T-helper 9 cell (primary cell): ENCODE data around the gene RDH5.
A peak's percentile ranks its signal among the peaks of the same experiment; 100 is the strongest.

ENCODE experiments used
- DNase-seq: peaks from one replicate; pipeline ENCODE4 v3.0.0-alpha.2; 2020

Gene RDH5

GRCh38 chr12:55696796-55697462, 23.3 kb upstream of the RDH5 start:
- DNase-seq: no peak

GRCh38 chr12:55697686-55698085, 22.5 kb upstream of the RDH5 start:
- DNase-seq: no peak

GRCh38 chr12:55698241-55698955, 21.8 kb upstream of the RDH5 start:
- DNase-seq: no peak

- no peak for DNase-seq
Measured at GRCh38 chr12:55698965-55699364, 21.2 kb upstream of the RDH5 start.

GRCh38 chr12:55699471-55700055, 20.6 kb upstream of the RDH5 start:
- no peak for DNase-seq

GRCh38 chr12:55700255-55701018, 19.8 kb upstream of the RDH5 start:
- no peak for DNase-seq

DNA sequence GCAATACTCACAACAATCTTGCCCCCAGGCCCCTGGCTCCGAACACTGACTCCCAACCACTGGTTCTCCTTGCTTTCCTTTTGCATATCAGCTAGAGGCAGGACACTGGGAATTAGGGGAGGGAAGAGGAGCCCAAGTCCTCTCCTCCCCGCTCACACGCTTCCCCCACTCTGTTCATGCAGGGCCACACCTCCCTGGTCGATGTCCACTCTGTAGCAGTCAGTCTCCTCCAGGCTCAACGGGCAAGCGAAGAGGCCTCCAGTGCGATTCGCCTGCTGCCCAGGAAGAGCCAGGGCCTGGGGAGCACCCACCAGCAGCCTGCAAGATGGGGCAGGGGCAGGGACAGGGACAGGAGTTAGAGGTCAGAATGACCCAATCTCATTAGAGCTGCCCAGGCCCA, 17.3 kb upstream of the RDH5 start:
- no peak for DNase-seq

GRCh38 chr12:55703288-55703687, 16.9 kb upstream of the RDH5 start:
- no peak for DNase-seq

DNA sequence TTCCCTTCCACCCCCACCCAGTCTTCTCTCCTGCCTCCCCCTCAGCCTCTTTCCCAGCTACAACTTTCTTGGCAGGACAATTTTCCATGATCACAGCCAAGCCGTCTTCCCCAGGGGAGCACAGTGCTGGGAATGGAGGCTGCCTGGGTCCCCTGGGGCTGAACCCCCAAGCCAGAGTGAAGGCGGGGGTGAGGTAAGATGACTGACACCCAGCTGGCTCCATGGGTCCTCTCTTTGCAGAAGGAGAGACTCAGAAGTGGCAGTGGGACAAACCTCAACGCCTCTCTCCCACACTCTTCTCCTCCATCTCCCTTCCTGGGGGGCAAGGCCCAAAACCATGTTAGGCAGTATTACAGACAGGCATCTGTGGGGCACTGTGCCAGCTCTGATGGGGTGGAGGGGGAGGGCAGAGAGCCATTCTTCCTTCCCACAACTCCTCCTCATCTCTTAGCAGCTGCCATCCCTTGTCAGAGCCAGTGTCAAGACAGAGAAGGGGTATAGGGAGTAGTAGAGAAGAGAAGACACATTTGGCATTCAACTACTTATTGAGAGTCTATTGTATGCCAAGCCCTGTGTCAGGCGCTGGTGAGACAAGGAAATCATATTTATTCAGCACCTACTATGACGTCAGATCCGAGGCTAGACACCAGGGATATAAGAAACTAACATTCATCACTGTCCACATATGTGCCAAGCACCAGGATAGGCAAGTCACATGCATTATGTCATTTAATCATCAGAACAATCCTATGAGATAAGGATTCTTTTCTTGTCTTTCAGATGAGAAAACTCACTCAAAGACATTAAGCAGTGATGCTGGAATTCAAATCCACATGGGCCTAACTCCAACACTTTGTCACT, 16.1 kb upstream of the RDH5 start:
- no peak for DNase-seq

GRCh38 chr12:55704824-55705718, 15.1 kb upstream of the RDH5 start:
- DNase-seq: no peak

GRCh38 chr12:55705782-55706402, 14.3 kb upstream of the RDH5 start:
- peak; percentile 22 for DNase-seq

DNA sequence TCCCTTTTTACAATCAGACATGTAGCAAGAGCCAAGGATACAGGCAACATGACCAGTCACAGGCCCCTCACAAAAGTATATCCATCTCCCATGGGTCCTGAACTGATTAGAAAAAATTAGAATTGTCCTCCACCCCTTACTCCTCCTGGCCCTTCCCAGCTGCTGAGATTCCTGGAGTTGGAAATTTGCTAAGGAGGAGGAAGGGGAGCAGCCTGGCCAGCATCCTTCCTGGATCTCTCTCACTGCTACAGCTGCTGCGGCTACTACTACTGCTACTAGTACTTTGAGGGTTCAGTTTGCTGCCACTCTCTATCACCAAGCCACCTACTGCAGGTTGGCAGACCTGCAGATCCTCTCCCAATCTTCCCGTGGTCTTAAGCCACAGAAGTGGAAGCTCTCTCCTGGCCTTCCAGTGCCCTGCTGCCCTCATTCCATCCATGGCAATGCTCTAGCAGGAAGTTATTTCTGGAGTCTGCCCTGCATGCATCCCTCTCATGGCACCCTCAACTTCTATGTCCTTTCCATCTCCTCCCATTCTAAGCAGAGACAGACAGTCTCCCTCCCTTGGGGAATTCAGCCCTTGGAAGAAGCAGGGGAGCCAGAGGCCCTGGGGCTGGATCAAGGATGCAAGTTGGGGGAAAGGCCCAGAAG, 13.5 kb upstream of the RDH5 start:
- DNase-seq: no peak

- no peak for DNase-seq
Measured at GRCh38 chr12:55707219-55707671, 12.9 kb upstream of the RDH5 start.

- DNase-seq: peak; percentile 61
Measured at GRCh38 chr12:55707841-55708694, 12.1 kb upstream of the RDH5 start, which contains the start of gene ITGA7. ITGA7 (minus strand) TSS chr12:55707904; CDS start chr12:55707682, 222 bp downstream.

- no peak for DNase-seq
Measured at GRCh38 chr12:55708695-55709233, 11.4 kb upstream of the RDH5 start.

DNA sequence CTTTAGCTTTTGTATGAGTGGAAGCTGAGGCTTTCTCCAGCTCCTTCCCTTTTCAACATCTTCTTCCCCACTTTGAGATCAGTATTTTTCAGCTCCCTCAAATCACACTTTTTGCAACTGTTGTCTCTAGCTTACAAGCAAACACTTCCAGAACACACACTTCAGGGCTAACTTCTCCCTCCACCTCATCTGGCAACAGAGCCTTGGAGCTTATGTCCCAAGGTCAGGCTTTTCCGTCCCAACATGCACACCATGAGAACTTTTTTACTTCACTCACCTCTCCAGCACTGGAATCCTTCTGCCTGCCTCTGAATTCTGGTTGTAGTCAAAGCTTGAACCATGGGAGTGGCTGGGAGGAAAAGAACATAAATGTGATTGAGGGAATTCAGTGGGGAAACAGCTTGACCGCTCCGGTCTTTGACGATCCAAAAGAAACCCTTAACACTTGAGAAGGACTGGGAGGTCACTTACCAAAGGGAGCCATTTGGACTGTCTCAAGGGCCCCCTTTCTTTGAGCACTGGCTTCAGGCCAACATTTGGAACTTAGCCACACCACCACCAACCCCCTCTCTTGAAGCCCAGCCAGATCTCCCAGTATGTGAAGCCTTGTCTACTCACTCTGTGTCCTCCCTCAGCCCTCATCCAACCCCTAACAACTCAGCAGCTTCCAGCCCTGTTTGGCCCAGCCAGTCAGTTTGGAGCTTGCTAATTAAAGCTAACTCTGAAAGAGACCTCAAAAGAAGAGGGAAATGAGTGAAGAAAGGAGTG, 8.2 kb upstream of the RDH5 start:
- no peak for DNase-seq

- DNase-seq: no peak
Measured at GRCh38 chr12:55712700-55713415, 7.3 kb upstream of the RDH5 start.
